A673 (cell line): Measurements from ENCODE around the gene SCGB1C2. TPM values are rescaled to one million over a fixed set of nuclear protein-coding genes. Genes with fewer than 3 reads are reported as not detected.

Experiments
- BruUV-seq: library from RNA; stranded (reverse); fragments of 400-500 nt; replicated peaks from 2 replicates; lab custom pipeline; 2021; lab: Mats Ljungman, UMichigan
- CTCF ChIA-PET: fragments of 300-600 bp; sonication (Branson Sonifier 250); formaldehyde crosslinking; loops from one replicate; lab custom pipeline; 2022; ENCODE audit warnings: antibody characterized with exemption; lab: Charles Lee
- POLR2A ChIA-PET: fragments of 300-600 bp; sonication (Branson Sonifier 250); formaldehyde crosslinking; loops from one replicate; lab custom pipeline; 2022; ENCODE audit warnings: antibody characterized with exemption; ENCODE audit not compliant: low non-redundant PET; lab: Charles Lee
- DNase-seq: peaks from one replicate; pipeline ENCODE4 v3.0.0-alpha.2; 2015; ENCODE audit warnings: low spot score
- H3K27ac ChIP-seq: fragments of 200-600 bp; sonication (generic); 2 replicates; pipeline ENCODE4 v1.5.1; 2016; ENCODE audit warnings: mixed run types, low read depth, mild to moderate bottlenecking, mixed read lengths, antibody characterized with exemption, low read length; ENCODE audit not compliant: poor library complexity, severe bottlenecking
- H3K27me3 ChIP-seq: fragments of 200-600 bp; sonication (generic); replicated peaks from 2 replicates; pipeline ENCODE4 v1.6.1; 2017; ENCODE audit warnings: mixed run types, low read depth, mild to moderate bottlenecking, mixed read lengths, antibody characterized with exemption, low read length; ENCODE audit not compliant: insufficient read depth, poor library complexity
- H3K36me3 ChIP-seq: fragments of 200-600 bp; sonication (generic); 2 replicates; pipeline ENCODE4 v1.6.1; 2016; ENCODE audit warnings: mixed run types, mild to moderate bottlenecking, mixed read lengths, antibody characterized with exemption, low read length; ENCODE audit not compliant: insufficient read depth, poor library complexity, severe bottlenecking
- H3K4me1 ChIP-seq: fragments of 200-600 bp; sonication (generic); 2 replicates; pipeline ENCODE4 v1.6.1; 2017; ENCODE audit warnings: mixed run types, mild to moderate bottlenecking, mixed read lengths, antibody characterized with exemption, low read length; ENCODE audit not compliant: insufficient read depth, poor library complexity, severe bottlenecking
- H3K4me3 ChIP-seq: fragments of 200-600 bp; sonication (generic); 2 replicates; pipeline ENCODE4 v1.5.1; 2016; ENCODE audit warnings: low read depth, mixed run types, mild to moderate bottlenecking, mixed read lengths, low read length; ENCODE audit not compliant: poor library complexity, severe bottlenecking
- H3K9me3 ChIP-seq: fragments of 200-600 bp; sonication (generic); 2 replicates; pipeline ENCODE4 v1.6.1; 2016; ENCODE audit warnings: mixed run types, low read depth, mild to moderate bottlenecking, mixed read lengths, antibody characterized with exemption, low read length; ENCODE audit not compliant: poor library complexity, severe bottlenecking
- EZH2 ChIP-seq: fragments of 200-600 bp; sonication (generic); IDR thresholded peaks from 2 replicates; pipeline ENCODE4 v1.6.1; 2017; ENCODE audit warnings: borderline replicate concordance, low read depth, mild to moderate bottlenecking, mixed read lengths, antibody characterized with exemption, low read length; ENCODE audit not compliant: poor library complexity, severe bottlenecking
- intact Hi-C: fragments of 100-400 bp; cut with micrococcal nuclease; formaldehyde crosslinking; loops from one replicate; pipeline ENCODE4 v1.10.0; 2022; ENCODE audit not compliant: unreplicated experiment
- total RNA-seq: library from RNA; stranded (reverse); gene quantifications from 2 replicates; pipeline ENCODE4 v1.2.3, GENCODE V29; 2021
- TF ChIP-seq, protein P1 (sequence below): fragments of 300-800, 200-600 bp; sonication (generic); conservative IDR thresholded peaks from 2 replicates; pipeline ENCODE4 v1.5.1; 2017; ENCODE audit warnings: low read depth, mild to moderate bottlenecking, antibody characterized with exemption, low read length, moderate library complexity, mixed read lengths

SCGB1C2 gene
- total RNA-seq, 1 experiment from 2014 or later, result not detected

DNA sequence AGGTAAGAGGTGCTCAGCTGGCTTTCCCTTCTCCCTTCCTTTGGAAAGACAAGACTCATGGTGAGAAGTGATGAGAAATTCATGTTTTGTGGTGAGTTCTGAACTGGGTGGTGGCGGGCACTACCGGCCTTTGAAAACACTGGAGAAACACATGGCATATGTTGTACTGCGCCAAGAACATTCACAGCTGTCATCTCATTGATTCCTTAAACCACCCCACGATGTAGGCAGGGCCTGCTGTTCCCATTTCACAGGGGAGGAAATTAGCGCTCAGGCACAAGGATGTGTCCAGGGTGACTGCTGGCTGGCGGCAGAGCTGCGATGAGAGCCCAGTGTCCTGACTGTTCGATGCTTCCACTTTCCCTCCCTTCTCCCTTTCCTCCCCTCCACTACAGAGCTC lies 45.7 kb downstream of the SCGB1C2 start:
- TF ChIP-seq, protein P1, sequence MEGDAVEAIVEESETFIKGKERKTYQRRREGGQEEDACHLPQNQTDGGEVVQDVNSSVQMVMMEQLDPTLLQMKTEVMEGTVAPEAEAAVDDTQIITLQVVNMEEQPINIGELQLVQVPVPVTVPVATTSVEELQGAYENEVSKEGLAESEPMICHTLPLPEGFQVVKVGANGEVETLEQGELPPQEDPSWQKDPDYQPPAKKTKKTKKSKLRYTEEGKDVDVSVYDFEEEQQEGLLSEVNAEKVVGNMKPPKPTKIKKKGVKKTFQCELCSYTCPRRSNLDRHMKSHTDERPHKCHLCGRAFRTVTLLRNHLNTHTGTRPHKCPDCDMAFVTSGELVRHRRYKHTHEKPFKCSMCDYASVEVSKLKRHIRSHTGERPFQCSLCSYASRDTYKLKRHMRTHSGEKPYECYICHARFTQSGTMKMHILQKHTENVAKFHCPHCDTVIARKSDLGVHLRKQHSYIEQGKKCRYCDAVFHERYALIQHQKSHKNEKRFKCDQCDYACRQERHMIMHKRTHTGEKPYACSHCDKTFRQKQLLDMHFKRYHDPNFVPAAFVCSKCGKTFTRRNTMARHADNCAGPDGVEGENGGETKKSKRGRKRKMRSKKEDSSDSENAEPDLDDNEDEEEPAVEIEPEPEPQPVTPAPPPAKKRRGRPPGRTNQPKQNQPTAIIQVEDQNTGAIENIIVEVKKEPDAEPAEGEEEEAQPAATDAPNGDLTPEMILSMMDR, result no peak
- TF ChIP-seq EZH2, result no peak
- H3K4me1 ChIP-seq, result no peaks in the 10 kb centered on the region
- POLR2A ChIA-PET, result no interaction called here
- CTCF ChIA-PET, result no interaction called here
- DNase-seq, result no peak
- no peak overlapping the region for H3K27ac ChIP-seq
- H3K27me3 ChIP-seq, result peaks cover 34% of the 10 kb centered on the region
- no peaks in the 10 kb centered on the region for H3K36me3 ChIP-seq
- intact Hi-C loops, result no loop called here
- BruUV-seq, result no TSS peak
- H3K4me3 ChIP-seq, result no peak overlapping the region
- no peaks in the 10 kb centered on the region for H3K9me3 ChIP-seq

DNA sequence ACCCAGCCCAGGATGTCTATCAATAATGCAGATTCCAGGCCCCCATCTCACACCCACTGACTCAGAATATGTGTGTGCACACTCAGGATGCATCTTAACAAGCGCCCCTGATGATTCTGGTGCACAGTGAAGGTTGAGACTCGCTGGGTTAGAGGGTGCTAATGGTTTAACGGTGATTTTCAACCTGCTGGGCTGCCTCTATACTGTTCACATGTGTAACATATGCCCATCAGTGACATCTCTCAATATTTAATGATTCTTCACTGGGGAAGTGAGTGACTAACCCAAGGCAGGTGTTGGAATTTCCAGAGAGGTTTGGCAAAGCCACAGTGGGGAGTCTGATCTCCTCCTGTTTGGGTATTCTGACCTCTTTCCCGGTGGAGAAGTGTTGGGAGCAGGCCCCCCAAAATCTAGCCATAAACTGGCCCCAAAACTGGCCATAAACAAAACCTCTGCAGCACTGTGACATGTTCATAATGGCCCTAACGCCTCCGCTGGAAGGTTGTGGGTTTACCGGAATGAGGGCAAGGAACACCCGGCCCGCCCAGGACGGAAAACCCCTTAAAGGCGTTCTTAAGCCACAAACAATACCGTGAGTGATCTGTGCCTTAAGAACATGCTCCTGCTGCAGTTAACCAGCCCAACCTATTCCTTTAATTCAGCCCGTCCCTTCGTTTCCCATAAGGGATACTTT lies 48.2 kb downstream of the SCGB1C2 start:
- Histone ChIP-seq H3K9me3 (no peaks in the 10 kb centered on the region), H3K36me3 (no peaks in the 10 kb centered on the region), H3K27me3 (peaks cover 22% of the 10 kb centered on the region), H3K4me3 (no peak overlapping the region), H3K27ac (no peak overlapping the region), H3K4me1 (no peaks in the 10 kb centered on the region)
- TF ChIP-seq EZH2, result no peak
- TF ChIP-seq, protein P1, result no peak
- POLR2A ChIA-PET, result no interaction called here
- no TSS peak for BruUV-seq
- CTCF ChIA-PET, result no interaction called here
- no peak for DNase-seq
- intact Hi-C loops, result no loop called here

DNA sequence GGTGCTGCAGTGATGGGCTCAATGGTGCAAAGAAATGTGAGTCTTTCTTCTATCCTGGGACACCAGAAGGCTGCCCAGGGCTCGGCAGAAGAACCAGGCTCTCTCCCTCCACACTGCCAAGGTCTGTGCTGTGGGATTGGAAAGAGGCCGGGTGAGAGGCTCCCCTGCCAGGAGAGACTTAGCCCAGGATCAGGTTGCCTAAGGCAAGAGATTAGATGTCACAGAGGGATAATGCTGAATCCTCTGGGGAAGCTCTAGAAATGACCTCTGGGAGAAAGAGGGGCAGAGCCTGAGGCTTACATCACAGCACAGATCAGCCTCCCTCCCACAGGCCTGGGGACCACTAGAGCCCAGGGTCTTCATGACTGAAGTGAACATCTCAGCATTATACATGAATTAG lies 49.8 kb downstream of the SCGB1C2 start:
- Histone ChIP-seq H3K36me3 (no peaks in the 10 kb centered on the region), H3K4me3 (no peak overlapping the region), H3K27ac (no peak overlapping the region), H3K9me3 (no peaks in the 10 kb centered on the region), H3K27me3 (peaks cover 9% of the 10 kb centered on the region), H3K4me1 (no peaks in the 10 kb centered on the region)
- TF ChIP-seq, protein P1, result no peak
- TF ChIP-seq EZH2, result no peak
- CTCF ChIA-PET, result no interaction called here
- POLR2A ChIA-PET, result no interaction called here
- no peak for DNase-seq
- no TSS peak for BruUV-seq
- intact Hi-C loops, result no loop called here

Other genes with a start within 250 kb of the SCGB1C2 start
- gene DOC2B, start 44.1 kb downstream of the SCGB1C2 start, total RNA-seq, result 0.17 and 0.39 TPM in 2 replicates
- 0.82 and 1.3 TPM in 2 replicates for gene RPH3AL, start 215.2 kb downstream of the SCGB1C2 start, total RNA-seq